Hepatic stellate cell (primary cell): Measurements from ENCODE around the gene SIPA1L3.
"Not testable (repeated sequence)": the region's sequence is repeated elsewhere in the genome, so short reads cannot be mapped to it uniquely, and the experiment has no call there.

Experiments used
- DNase-seq: peaks from one replicate; pipeline ENCODE4 v3.0.0; 2011; ENCODE audit warnings: low spot score

Gene SIPA1L3

DNA sequence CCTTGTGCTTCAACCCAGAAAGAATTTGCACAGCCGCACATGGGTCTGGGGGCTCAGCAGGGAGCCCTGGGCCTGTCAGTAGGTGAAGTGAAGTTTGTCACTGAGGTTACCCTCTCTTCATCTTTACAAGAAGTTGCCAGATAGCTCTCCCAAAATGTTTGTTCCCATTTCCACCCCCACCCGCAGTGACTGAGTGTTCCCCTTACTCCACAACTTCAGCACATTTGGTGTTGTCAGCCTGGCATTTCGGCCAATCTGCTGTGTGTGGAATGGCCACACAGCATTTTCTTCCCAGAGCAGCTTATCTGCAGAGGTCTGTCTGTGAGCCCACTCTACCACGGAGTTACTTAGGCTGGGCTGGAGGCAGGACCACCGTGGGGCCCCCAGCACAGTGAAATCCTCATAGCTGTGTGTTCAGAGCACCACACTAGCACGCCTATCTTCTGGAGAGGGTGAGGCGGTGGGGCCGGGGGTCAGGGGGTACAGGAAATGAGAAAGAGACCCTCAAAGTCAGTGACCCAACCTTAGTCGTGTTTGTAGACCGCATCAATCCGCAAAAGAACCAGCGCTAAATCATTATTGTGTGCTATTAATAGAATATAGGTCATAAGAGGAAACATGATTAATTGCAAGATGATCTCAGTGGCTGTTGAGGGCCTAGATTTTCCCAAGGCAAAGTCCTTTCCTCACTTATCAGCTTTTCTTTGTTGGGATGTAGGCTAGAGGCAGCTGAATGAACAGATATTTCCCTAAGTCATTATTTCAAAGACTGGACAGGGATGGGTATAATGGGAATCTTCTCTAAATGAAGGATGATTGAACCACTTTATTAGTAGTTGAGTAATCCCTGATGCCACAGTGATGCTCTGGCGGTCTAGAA lies 116.0 kb downstream of the SIPA1L3 start:
- no peak for DNase-seq

GRCh38 chr19:38023671-38024541 lies 116.9 kb downstream of the SIPA1L3 start:
- DNase-seq, result no peak

DNA sequence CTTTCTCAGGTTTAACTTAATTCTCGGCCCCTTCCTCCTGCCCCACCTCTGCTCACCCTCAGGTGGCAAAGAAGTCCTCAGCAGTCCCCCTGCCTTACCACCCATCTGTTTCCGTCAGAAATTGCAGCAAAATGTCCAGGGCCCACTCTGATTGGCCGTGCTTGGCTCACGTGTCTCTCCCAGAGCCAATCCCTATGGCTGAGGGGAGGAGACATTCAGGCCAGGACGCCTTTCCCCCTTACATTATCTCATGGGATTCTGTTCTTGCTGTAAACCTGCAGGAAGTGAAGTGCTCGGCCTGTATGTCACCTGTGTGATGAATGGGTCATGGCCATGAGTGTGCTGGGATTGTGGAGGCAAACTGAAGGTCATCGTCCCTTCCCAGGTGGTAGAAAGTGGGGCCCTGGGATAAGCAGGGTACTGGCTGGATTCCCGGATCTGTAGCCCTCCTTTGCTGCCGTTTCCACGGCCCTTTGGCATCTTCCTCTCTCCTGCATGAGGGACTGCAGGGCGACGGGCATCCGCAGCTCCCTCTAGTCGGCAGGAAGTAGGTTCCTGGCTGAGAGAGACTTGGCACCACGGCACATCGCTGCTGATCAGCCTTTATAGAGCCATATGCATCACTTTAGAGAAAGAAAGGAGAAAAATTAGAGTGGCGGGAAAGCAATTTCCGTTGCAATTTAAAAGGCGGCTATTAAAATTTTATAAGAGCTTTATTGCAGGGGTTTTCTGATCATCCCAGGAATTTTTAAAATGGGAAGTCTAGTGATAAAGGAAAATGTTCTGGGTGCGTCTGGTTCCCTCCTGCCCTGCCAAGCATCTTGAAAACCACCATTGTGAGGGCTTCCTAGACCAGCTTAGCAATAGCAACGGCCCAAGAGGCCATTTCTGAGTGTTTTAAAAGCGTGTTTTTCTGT lies 118.2 kb downstream of the SIPA1L3 start:
- DNase-seq, result no peak

DNA sequence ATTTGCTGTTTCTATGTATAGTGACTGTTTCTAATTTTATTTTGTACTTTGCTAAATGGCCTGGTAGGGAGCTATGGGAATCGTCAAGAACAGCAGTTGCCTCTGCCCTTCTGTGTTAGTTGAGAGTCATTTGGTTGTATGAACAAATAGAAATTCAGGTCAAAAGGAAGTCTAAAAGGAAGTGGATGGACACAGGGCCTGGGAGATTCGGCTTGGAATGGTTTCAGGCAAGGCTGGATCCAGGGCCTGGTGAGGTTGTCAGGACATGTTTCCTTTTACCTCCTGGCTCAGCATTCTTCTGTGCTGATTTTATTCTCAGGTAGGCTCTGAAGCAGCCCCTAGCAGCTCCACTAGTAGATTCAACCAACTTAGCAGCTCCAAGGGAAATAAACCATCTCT lies 118.9 kb downstream of the SIPA1L3 start:
- no peak for DNase-seq

DNA sequence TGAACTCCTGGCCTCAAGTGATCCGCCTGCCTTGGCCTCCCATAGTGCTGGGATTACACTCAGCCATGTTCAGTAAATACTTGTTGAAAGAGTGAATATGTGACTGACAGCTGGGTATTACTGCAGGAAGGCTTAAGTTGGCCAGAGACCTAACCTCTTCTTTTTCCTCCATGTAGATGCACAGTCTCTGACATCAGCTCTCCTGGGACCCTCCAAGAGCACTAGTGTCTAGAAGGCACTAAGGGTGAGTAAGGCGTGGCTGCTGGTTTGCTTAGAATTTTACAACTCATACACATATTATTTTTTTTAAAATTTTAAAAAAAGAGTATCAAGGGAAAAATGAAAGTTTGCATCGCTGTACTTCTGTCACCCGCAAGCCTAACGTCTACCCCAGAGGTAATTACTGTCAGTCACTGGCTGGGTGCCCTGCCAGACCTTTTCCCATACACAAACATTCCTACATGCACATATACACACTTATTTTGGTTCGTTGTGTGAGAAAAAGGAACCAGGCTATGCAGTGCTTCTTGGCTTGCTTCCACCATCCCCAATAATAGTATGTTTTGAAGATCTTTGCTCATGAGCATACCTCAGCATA lies 122.0 kb downstream of the SIPA1L3 start:
- no peak for DNase-seq

DNA sequence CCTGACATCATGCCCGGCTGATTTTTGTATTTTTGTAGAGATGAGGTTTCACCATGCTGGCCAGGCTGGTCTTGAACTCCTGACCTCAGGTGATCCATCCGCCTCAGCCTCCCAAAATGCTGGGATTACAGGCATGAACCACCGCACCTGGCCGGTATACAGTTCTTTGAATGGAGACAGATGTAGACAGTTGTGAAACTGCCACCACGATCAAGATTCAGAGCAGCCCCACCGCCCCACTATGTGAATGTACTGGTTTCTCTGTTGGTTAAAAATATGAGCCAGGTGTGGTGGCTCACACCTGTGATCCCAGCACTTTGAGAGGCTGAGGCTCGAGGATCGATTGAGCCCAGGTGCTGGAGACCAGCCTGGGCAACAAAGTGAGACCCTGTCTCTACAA lies 123.0 kb downstream of the SIPA1L3 start:
- DNase-seq, result not testable (repeated sequence)

- no peak for DNase-seq
These were observed 123.8 kb downstream of the SIPA1L3 start for GRCh38 chr19:38030686-38031422.

GRCh38 chr19:38031423-38031770 lies 124.4 kb downstream of the SIPA1L3 start:
- no peak for DNase-seq

- DNase-seq, result no peak
These were observed 125.1 kb downstream of the SIPA1L3 start for GRCh38 chr19:38032151-38032550.

DNA sequence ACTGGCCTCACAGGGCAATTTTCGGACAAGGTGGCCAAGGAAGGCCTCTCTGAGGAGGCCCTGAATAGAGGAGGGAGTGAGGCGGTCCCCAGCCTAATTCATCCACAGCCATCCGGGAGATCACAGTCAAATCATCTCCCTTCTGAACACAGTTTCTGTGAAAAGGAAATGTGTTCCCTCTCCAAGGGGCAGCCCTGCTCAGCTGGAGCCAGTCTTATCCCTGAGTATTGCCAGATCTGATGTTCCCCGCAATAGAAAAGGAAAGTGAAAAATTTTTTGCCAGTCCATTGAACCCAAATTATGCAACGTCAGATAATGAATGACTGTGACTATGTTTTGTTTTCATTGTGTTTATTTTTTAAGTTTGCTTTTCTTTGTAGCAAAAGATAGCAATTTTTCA lies 125.9 kb downstream of the SIPA1L3 start:
- DNase-seq, result no peak

DNA sequence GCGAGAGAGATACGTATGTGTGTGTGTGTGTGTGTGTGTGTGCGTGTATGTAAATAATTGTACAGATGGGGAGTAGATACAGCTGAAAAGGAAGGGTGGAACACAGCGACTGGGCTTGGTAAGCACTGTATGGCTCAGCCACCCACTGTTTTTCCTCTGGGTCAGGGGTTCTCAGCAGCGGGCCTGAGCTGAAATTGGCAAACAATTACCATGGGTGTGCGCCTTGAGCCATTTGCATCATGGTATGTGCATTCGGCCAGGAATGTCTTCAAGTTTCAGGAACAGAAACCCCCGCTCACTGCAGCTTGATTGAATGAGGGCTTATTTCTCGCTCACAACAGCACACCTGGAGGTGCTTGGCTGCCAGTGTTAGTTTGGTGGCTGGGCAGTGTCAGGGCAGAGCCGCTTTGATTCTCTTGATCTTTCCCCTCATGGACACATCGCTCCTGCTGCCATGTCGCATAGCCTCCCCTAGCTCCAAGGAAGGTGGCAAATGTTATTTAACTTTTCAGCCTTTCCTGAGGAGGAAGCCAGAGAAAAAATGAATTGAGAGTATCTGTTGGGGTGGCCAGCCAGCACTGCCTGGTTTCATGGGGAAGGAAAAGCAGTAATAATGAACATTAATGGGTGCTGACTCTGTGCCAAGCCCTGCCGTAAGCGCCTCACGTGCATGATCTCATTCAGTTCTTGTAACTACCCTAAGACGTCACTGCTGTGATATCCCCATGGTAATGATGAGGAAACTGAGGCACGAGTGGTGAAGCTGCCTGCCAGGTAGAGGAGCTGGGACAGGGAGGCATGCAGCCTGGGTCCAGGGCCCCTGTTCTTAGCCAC lies 126.9 kb downstream of the SIPA1L3 start:
- no peak for DNase-seq

DNA sequence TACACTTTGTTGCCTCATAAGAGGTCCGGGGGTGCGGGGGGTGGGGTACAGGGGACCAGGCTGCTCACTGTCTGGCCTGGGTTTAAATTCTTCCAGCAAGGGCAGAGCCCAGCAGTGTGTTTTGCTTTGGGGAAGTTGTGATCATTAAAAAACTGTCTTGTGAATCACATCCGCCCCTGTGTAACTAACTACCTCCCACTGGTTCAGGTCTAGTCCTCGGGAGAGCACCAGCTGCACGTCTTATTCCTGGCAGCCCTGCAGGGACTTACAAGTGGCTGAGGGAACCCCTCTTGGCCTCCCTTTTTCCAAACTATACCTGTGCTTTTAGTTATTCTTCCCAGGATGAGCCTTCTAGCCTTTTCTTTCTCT lies 127.5 kb downstream of the SIPA1L3 start:
- DNase-seq, result no peak

- DNase-seq, result peak; percentile 73
These were observed 128.8 kb downstream of the SIPA1L3 start for GRCh38 chr19:38035515-38036495.

DNA sequence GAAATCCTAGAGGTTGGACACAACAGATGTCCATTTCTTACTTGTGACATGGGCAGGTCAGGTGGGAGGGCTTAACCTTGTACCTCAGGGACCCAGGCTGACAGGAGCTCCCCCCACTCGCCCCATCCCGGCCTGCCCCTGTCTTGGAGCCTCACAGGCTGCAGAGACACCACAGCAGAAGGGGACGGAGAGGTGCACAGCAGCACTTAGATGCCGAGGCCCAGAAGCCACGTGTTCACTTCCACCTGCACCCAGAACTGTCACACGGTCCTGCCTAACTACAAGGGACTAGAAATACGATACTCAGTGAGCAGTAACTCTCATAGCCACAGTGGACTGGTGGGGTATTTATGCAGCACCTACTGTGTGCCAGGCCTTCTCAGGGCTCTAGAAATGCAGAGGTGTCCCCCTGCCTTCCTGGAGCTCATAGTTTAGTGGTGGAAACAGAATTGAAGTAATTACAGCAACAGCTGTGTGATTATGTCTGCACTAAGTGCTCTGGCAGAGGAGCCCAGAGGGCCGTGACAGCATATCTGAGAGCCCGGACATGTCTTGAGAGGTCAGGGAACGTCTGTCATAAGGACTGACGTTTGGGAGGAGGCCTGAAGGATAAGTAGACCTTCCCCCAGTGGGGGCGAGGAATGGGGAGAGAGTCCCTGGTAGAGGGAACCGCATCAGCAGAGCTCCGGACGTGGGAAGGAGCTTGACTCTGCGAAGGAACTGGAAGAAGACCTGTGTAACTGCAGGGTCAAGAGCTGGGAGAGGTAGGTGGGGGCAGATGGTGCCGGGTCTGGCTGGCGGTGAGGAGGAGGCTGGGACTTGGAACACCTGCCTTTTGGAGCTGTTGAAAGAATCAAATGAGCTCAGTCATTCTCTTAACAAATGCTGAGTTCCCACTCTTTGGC lies 130.0 kb downstream of the SIPA1L3 start:
- DNase-seq, result no peak

- peak; percentile 87 for DNase-seq
These were observed 133.0 kb downstream of the SIPA1L3 start for GRCh38 chr19:38039966-38040365.

GRCh38 chr19:38042132-38042531 lies 135.1 kb downstream of the SIPA1L3 start:
- DNase-seq, result no peak

- DNase-seq, result no peak
These were observed 136.7 kb downstream of the SIPA1L3 start for GRCh38 chr19:38043649-38044144.
